Brain microvascular endothelial cell (primary cell): Measurements from ENCODE around the gene ARID4B.

ENCODE experiments used
- DNase-seq: peaks from one replicate; pipeline ENCODE4 v3.0.0-alpha.2; 2020
- H3K27ac ChIP-seq: fragments of 250-450 bp; sonication (Bioruptor Pico); 2 replicates; pipeline ENCODE4 v1.5.1; 2020; ENCODE audit warnings: mild to moderate bottlenecking, moderate library complexity
- H3K27me3 ChIP-seq: fragments of 250-450 bp; sonication (Bioruptor Pico); replicated peaks from 2 replicates; pipeline ENCODE4 v1.5.1; 2020; ENCODE audit warnings: mild to moderate bottlenecking
- H3K36me3 ChIP-seq: fragments of 250-450 bp; sonication (Bioruptor Pico); replicated peaks from 2 replicates; pipeline ENCODE4 v1.5.1; 2020; ENCODE audit warnings: mild to moderate bottlenecking
- H3K4me3 ChIP-seq: 2 replicates; pipeline ENCODE4 v1.5.1; 2011; ENCODE audit warnings: low read depth, mild to moderate bottlenecking, control low read depth, low read length, moderate library complexity
- CTCF ChIP-seq: IDR thresholded peaks from 2 replicates; pipeline ENCODE4 v1.5.1; 2011; ENCODE audit warnings: low read depth, mild to moderate bottlenecking, moderate library complexity, low read length, control low read depth, inconsistent platforms; ENCODE audit errors: missing control alignments
- in situ Hi-C: cut with HindIII; loops from 2 replicates; pipeline ENCODE4 v1.10.0; 2017; ENCODE audit warnings: low sequenced_read_pairs, low pct_ligation_motif_present

ARID4B gene

GRCh38 chr1:235158680-235159079 is 169.3 kb downstream of the ARID4B start:
- Histone ChIP-seq H3K27ac (no peak overlapping the region), H3K36me3 (peaks cover 36% of the 10 kb centered on the region), H3K4me3 (no peak overlapping the region), H3K27me3 (no peaks in the 10 kb centered on the region)
- in situ Hi-C loops = no loop called here
- no peak for DNase-seq
- no peak for TF ChIP-seq CTCF

GRCh38 chr1:235157150-235157549 is 170.8 kb downstream of the ARID4B start:
- Histone ChIP-seq H3K4me3 (no peak overlapping the region), H3K27ac (no peak overlapping the region), H3K36me3 (peaks cover 44% of the 10 kb centered on the region), H3K27me3 (no peaks in the 10 kb centered on the region)
- in situ Hi-C loops = no loop called here
- no peak for TF ChIP-seq CTCF
- no peak for DNase-seq

GRCh38 chr1:235156740-235157139 is 171.2 kb downstream of the ARID4B start:
- in situ Hi-C loops = no loop called here
- TF ChIP-seq CTCF = no peak
- peaks cover 45% of the 10 kb centered on the region for H3K36me3 ChIP-seq
- H3K27me3 ChIP-seq = no peaks in the 10 kb centered on the region
- DNase-seq = no peak
- no peak overlapping the region for H3K4me3 ChIP-seq
- no peak overlapping the region for H3K27ac ChIP-seq

- TF ChIP-seq CTCF = no peak
- Histone ChIP-seq H3K36me3 (peaks cover 50% of the 10 kb centered on the region), H3K27ac (no peak overlapping the region), H3K27me3 (no peaks in the 10 kb centered on the region), H3K4me3 (no peak overlapping the region)
- in situ Hi-C loops = no loop called here
- no peak for DNase-seq
These were observed 171.7 kb downstream of the ARID4B start for GRCh38 chr1:235156265-235156664.

- no peaks in the 10 kb centered on the region for H3K27me3 ChIP-seq
These were observed 175.7 kb downstream of the ARID4B start for GRCh38 chr1:235152235-235152634.

More at GRCh38 chr1:235152235-235152634, 175.7 kb downstream of the ARID4B start:
- Histone ChIP-seq H3K4me3 (no peak overlapping the region), H3K36me3 (peaks cover 46% of the 10 kb centered on the region), H3K27ac (no peak overlapping the region)
- in situ Hi-C loops = no loop called here
- no peak for DNase-seq
- no peak for TF ChIP-seq CTCF
